Ovary (tissue), 3 donors: ENCODE results near the gene EEF1G.
"Not testable (repeated sequence)": the region's sequence is repeated elsewhere in the genome, so short reads cannot be mapped to it uniquely, and the experiment has no call there.

Source experiments
- POLR2A ChIP-seq: fragments of 450-650 bp; IDR thresholded peaks from one replicate; pipeline ENCODE4 v1.6.1; 2017; ENCODE audit warnings: antibody characterized with exemption, mild to moderate bottlenecking, moderate library complexity
- TF ChIP-seq, protein P1 (sequence below), 3 donors: fragments of 450-650 bp in 2 of 3; fragments of 200-600 bp in 1 of 3; IDR thresholded peaks; one replicate each; pipeline versions ENCODE4 v1.5.1 to v1.8.0; 2016 to 2022; ENCODE audit warnings: antibody characterized with exemption in 3 of 3, mild to moderate bottlenecking in 1 of 3
- donor health status: DM: no; HTN: no; CAD: no.

DNA sequence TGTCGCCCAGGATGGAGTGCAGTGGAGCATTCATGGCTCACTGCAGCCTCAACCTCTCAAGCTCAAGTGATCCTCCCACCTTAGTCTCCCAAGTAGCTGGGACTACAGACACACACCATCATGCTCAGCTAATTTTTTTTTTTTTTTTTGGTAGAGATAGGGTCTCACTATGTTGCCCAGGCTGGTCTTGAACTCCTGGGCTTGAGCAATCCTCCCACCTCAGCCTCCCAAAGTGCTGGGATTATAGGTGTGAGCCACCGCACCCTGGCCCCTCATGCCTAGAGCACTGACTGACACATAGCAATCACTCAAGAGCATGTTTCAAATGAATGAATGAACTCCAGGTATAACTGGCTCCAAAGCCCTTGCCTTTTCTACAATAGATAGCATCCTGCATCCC, 23.2 kb downstream of the EEF1G start:
- TF ChIP-seq, protein P1, sequence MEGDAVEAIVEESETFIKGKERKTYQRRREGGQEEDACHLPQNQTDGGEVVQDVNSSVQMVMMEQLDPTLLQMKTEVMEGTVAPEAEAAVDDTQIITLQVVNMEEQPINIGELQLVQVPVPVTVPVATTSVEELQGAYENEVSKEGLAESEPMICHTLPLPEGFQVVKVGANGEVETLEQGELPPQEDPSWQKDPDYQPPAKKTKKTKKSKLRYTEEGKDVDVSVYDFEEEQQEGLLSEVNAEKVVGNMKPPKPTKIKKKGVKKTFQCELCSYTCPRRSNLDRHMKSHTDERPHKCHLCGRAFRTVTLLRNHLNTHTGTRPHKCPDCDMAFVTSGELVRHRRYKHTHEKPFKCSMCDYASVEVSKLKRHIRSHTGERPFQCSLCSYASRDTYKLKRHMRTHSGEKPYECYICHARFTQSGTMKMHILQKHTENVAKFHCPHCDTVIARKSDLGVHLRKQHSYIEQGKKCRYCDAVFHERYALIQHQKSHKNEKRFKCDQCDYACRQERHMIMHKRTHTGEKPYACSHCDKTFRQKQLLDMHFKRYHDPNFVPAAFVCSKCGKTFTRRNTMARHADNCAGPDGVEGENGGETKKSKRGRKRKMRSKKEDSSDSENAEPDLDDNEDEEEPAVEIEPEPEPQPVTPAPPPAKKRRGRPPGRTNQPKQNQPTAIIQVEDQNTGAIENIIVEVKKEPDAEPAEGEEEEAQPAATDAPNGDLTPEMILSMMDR (IDR thresholded peaks at IDR 0.05), result not testable (repeated sequence)
- TF ChIP-seq POLR2A, result not testable (repeated sequence)
